OCI-LY3 (cell line): ENCODE results near the gene TMEM53.

Experiments used
- CTCF ChIP-seq: fragments of 200-600, 300-600 bp; sonication (generic); IDR thresholded peaks from 2 replicates; pipeline ENCODE4 v1.5.1; 2014; ENCODE audit warnings: antibody characterized with exemption, low read length, low read depth
- EZH2phosphoT487 ChIP-seq: fragments of 200-600 bp; shearing (Covaris generic); IDR thresholded peaks from 2 replicates; pipeline ENCODE4 v1.6.1; 2018; ENCODE audit warnings: antibody characterized with exemption, mixed run types, low read depth

GRCh38 chr1:44664730-44665370, 9.4 kb downstream of the TMEM53 start:
- no peak for TF ChIP-seq CTCF
- TF ChIP-seq EZH2phosphoT487: no peak
